Measurements from ENCODE around the gene HIPK2.

- TF ChIP-seq CTCF (conservative IDR thresholded peaks at IDR 0.05) (no peak), EZH2 (IDR thresholded peaks at IDR 0.05; ENCODE audit: low read depth) (no peak)
Observed at GRCh38 chr7:139674341-139674740, 103.5 kb downstream of the HIPK2 start.
